Testis (tissue), 3 donors: Measurements from ENCODE around the gene SCO2. TPM values are rescaled to one million over a fixed set of nuclear protein-coding genes. Genes with fewer than 3 reads are reported as not detected.

Experiments used
- DNase-seq: peaks from one replicate; pipeline ENCODE4 v3.0.0-alpha.2; 2019
- H3K27ac ChIP-seq, 2 donors: fragments of 200-600 bp; sonication (generic); one replicate each; pipeline ENCODE4 v1.5.1; 2019
- H3K27me3 ChIP-seq: fragments of 200-600 bp; sonication (generic); one replicate; pipeline ENCODE4 v1.5.1; 2019
- H3K36me3 ChIP-seq: fragments of 200-600 bp; sonication (generic); one replicate; pipeline ENCODE4 v1.5.1; 2017; ENCODE audit warnings: low read depth; ENCODE audit errors: missing control alignments
- H3K4me1 ChIP-seq: fragments of 200-600 bp; sonication (generic); one replicate; pipeline ENCODE4 v1.5.1; 2019
- H3K4me3 ChIP-seq, 2 donors: fragments of 200-600 bp; sonication (generic); one replicate each; pipeline ENCODE4 v1.5.1; 2017 to 2019
- H3K9me3 ChIP-seq: fragments of 200-600 bp; sonication (generic); one replicate; pipeline ENCODE4 v1.5.1; 2017
- POLR2A ChIP-seq: fragments of 450-650 bp; IDR thresholded peaks from one replicate; pipeline ENCODE4 v1.6.1; 2017; ENCODE audit warnings: antibody characterized with exemption, mild to moderate bottlenecking, moderate library complexity
- WGBS, 2 donors: methylation state at CpG; one replicate each; pipeline ENCODE4 v1.1.5; 2018; 5-methylcytosine and 5-hydroxymethylcytosine counted together
- intact Hi-C: fragments of 100-400 bp; cut with DNase I; formaldehyde crosslinking; loops from one replicate; pipeline ENCODE4 v1.15.1; 2023; ENCODE audit warnings: low total_unique reads
- polyA plus RNA-seq: library from polyadenylated mRNA; stranded (reverse); fragments of 350-450 nt; fragmentation: Illumina TruSeq; extraction: RNeasy Lipid Tissue Mini Kit (QIAGEN cat#74804); gene quantifications from one replicate; pipeline ENCODE4 v1.2.3, GENCODE V29; 2014; ENCODE audit warnings: low read depth, low replicate concordance; ENCODE audit not compliant: insufficient read depth
- total RNA-seq, 2 donors: library from RNA; depleted of rRNA; stranded (reverse); fragments of >200 nt; gene quantifications; one replicate each; pipeline ENCODE4 v1.2.3, GENCODE V29; 2016
- TF ChIP-seq, protein P1 (sequence below), 3 experiments: fragments of 450-650 bp in 2 of 3; fragments of 200-600 bp in 1 of 3; sonication (generic) in 1 of 3; IDR thresholded peaks; one replicate each; pipeline ENCODE4 v1.5.1; 2016 to 2019; ENCODE audit warnings: antibody characterized with exemption in 3 of 3, mild to moderate bottlenecking in 2 of 3, moderate library complexity in 1 of 3

SCO2 gene
- total and polyA plus RNA-seq, 3 donors from 2014 or later, result 1.8 to 4.8 (median 4.1) TPM

DNA sequence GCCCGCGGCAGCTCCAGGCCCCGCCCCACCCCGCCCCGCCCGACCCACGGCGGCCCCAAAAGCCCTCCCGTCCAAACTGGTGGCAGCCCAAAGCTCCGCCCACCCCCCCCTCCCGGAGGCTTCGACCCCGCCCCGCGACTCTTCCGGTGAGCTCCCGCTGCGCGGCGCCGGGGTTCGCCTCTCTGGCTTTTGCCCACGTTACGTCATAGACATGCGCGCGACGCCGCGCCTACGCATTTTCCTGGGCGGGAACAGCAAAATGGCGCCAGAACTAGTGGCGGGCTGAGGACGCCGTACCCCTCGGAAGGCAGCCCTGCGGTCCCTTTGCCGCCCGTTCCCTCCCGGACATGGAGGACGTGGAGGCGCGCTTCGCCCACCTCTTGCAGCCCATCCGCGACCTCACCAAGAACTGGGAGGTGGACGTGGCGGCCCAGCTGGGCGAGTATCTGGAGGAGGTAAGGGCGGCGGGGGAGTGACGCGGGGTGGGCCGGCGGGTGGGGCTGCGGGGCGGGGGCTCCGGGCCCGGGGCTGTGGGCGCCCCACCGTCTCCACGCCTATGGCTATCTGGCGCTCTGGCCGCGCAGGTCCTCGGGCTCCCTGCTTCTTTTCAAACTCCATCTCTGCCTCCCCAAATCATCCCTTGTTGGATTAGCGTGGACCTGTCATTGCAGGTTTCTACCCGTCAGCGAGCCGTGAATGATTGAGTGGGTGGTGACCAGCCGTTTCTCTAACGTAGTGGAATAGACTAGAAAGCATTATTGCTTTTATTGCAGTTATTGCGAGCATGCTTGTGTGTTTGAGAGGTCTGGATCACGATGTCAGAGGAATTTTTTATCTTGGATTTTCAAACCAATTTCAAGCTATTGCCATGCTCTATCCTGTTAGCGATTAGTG, 17.2 kb downstream of the SCO2 start, which contains the start of gene NCAPH2:
TSS of gene NCAPH2 (plus strand) at position 234 of the 894 bp plus-strand sequence. CDS start at position 348, 114 bp downstream.
- Histone ChIP-seq H3K27me3 (no peaks in the 10 kb centered on the region), H3K36me3 (no peaks in the 10 kb centered on the region), H3K9me3 (no peaks in the 10 kb centered on the region), H3K4me1 (peaks cover 9% of the 10 kb centered on the region), H3K27ac (peak within 1 kb of the TSS; percentile 72 to 91), H3K4me3 (peak within 1 kb of the TSS; percentile 81 to 94)
- intact Hi-C loops, result no loop called here
- WGBS, 2 donors, result 1% methylated on average over 18 to 36 of the region's 76 CpGs
- TF ChIP-seq POLR2A, result peak; percentile 31
- TF ChIP-seq, protein P1, sequence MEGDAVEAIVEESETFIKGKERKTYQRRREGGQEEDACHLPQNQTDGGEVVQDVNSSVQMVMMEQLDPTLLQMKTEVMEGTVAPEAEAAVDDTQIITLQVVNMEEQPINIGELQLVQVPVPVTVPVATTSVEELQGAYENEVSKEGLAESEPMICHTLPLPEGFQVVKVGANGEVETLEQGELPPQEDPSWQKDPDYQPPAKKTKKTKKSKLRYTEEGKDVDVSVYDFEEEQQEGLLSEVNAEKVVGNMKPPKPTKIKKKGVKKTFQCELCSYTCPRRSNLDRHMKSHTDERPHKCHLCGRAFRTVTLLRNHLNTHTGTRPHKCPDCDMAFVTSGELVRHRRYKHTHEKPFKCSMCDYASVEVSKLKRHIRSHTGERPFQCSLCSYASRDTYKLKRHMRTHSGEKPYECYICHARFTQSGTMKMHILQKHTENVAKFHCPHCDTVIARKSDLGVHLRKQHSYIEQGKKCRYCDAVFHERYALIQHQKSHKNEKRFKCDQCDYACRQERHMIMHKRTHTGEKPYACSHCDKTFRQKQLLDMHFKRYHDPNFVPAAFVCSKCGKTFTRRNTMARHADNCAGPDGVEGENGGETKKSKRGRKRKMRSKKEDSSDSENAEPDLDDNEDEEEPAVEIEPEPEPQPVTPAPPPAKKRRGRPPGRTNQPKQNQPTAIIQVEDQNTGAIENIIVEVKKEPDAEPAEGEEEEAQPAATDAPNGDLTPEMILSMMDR (IDR thresholded peaks at IDR 0.05), result peak in 1 of 3 experiments; percentile 7
- peak; percentile 96 for DNase-seq

DNA sequence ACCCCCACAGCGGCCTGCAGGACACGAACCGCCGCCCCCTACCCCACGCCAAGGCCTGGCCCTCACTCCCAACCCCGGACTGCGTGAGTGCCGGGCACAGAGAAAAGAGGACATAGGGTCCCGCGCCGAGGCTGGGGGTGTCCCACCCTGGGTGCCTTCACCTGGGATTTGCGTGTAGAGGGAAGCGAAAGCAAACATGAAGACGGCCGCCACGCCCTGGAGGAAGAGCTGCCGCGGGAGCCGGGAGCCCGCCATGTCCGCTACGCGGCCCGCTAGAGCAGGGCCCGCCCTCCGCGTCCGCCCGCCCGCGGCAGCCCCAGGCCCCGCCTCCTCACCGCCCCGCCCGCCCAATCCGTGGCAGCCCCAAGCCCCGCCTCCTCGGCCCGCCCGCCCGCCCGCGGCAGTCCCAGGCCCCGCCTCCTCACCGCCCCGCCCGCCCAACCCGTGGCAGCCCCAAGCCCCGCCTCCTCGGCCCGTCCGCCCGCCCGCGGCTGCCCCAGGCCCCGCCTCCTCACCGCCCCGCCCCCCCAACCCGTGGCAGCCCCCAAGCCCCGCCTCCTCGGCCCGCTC, 17.9 kb downstream of the SCO2 start, which contains the start of gene LMF2:
TSS of gene LMF2 (minus strand) at position 282 of the 570 bp plus-strand sequence. CDS start at position 255, 27 bp downstream.
- intact Hi-C loops, result no loop called here
- H3K4me1 ChIP-seq, result peaks cover 9% of the 10 kb centered on the region
- no peaks in the 10 kb centered on the region for H3K9me3 ChIP-seq
- DNase-seq, result peak; percentile 92
- TF ChIP-seq POLR2A, result no peak
- TF ChIP-seq, protein P1 (IDR thresholded peaks at IDR 0.05), result no peak
- no peaks in the 10 kb centered on the region for H3K27me3 ChIP-seq
- peak within 1 kb of the TSS; percentile 72 to 91 for H3K27ac ChIP-seq
- WGBS, 2 donors, result 0% methylated on average over 28 of the region's 62 CpGs; no CpG with 5 or more reads in 1 of the 2 donors
- no peaks in the 10 kb centered on the region for H3K36me3 ChIP-seq
- H3K4me3 ChIP-seq, result peak within 1 kb of the TSS; percentile 81 to 94

DNA sequence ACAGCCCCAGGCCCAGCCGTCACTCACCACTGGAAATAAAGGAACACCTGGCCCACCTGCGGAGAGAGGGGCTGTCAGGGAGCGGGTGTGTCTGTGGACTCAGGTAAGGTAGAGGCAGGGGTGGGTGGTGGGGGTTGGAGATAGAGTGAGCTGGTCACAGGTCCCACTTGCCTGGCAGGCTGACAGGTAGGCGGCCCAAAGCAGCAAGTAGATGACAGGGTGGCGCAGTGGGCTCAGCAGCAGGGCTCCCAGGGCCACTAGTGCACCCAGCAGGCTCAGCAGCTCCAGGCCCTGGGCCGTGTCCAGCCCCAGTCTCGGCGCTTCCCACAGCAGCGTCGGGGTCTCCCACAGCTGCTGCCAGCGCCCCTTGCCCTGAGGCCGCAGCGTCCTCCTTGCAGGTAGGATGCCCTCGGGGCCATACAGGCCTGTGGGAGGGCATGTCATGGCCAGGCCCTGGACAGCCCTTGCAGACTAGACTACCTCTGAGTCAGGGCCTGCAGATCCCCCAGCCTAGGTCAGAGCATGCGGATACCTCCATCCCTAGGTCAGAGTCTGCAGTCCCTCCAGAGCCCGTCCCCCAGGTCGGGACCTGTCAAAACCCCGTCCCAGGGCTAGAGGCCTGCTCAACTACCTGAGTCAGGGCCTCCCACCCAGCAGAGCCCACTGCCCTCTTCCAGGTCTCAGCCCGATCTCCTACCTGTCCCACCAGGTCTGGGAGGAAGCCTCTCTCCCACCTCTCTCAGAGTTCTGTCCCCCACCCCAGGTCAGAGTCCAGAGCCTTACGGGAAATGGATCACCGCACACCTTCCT, 18.6 kb downstream of the SCO2 start:
- Histone ChIP-seq H3K4me1 (peaks cover 9% of the 10 kb centered on the region), H3K9me3 (no peaks in the 10 kb centered on the region), H3K27ac (peak overlapping the region; percentile 72 to 85), H3K36me3 (no peaks in the 10 kb centered on the region), H3K27me3 (no peaks in the 10 kb centered on the region), H3K4me3 (peak overlapping the region; percentile 81)
- 15 to 24% methylated on average over 7 to 21 of the region's 21 CpGs for WGBS, 2 donors
- DNase-seq, result no peak
- intact Hi-C loops, result no loop called here
- TF ChIP-seq, protein P1 (IDR thresholded peaks at IDR 0.05), result no peak
- no peak for TF ChIP-seq POLR2A

DNA sequence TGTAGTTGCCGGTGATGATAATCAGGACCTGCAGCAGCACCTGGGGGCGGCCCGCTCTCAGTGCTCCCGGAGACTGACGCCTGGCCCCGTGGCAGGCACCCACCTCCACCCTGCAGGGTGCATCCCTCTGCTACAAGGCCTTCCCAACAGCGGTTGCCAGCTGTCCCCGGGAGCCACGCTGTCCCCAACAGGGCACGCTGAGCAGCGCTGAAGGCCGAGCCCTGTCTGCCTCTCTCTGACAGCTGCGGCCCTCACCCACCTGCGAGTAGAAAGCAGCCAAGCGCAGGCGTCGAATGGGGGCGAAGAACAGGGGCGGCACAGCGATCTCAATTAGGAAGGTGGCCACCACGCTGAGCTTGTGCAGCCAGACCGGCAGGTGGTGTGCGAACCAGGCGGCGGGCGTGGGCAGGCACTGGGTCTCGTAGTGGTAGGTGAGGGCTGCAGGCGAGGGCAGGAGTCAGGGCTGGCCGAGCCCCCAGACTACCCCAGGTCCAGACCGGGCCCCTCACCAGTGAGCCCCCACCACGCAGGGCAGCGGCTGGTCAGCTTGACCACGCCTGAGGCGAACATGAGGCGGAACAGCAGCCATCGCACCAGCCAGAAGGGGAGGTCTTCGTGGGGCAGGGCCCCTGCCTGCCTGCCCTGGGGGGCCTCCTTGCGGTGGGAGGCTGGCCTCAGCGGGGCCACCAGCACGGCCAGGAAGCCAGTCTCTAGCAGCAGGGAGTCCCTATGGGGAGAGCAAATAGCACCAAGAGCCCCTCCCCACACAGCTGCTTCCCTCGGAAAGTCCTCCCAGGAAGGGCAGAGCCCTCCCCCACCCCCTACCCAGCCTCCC, 19.4 kb downstream of the SCO2 start:
- 89 to 98% methylated on average over 4 to 41 of the region's 41 CpGs for WGBS, 2 donors
- peak overlapping the region in 1 of 2 donors; percentile 81 for H3K4me3 ChIP-seq
- no peaks in the 10 kb centered on the region for H3K27me3 ChIP-seq
- DNase-seq, result no peak
- intact Hi-C loops, result no loop called here
- H3K27ac ChIP-seq, result no peak overlapping the region
- H3K36me3 ChIP-seq, result no peaks in the 10 kb centered on the region
- no peaks in the 10 kb centered on the region for H3K9me3 ChIP-seq
- TF ChIP-seq POLR2A, result no peak
- TF ChIP-seq, protein P1 (IDR thresholded peaks at IDR 0.05), result no peak
- H3K4me1 ChIP-seq, result peaks cover 9% of the 10 kb centered on the region
